IgD-negative memory B cell (primary cell): ENCODE measurements around the gene BAAT. TPM values are rescaled to one million over a fixed set of nuclear protein-coding genes. Genes with fewer than 3 reads are reported as not detected.

ENCODE experiments used
- H3K27ac Mint-ChIP-seq, 3 donors: one replicate each; pipeline ENCODE4 v1.8.0; 2020 to 2022; ENCODE audit warnings: mild to moderate bottlenecking in 3 of 3, mixed read lengths in 3 of 3, moderate library complexity in 1 of 3
- H3K27me3 Mint-ChIP-seq: one replicate; pipeline ENCODE4 v1.8.0; 2021; ENCODE audit warnings: mixed read lengths
- H3K36me3 Mint-ChIP-seq: one replicate; pipeline ENCODE4 v1.8.0; 2020; ENCODE audit warnings: mild to moderate bottlenecking, mixed read lengths
- H3K4me1 Mint-ChIP-seq, 3 donors: one replicate each; pipeline ENCODE4 v1.8.0; 2020 to 2022; ENCODE audit warnings: mixed read lengths in 3 of 3, mild to moderate bottlenecking in 1 of 3
- H3K4me3 Mint-ChIP-seq, 4 donors: one replicate each; pipeline ENCODE4 v1.8.0; 2020 to 2022; ENCODE audit warnings: mild to moderate bottlenecking in 4 of 4, mixed read lengths in 4 of 4, moderate library complexity in 3 of 4
- H3K9me3 Mint-ChIP-seq, 3 donors: one replicate each; pipeline ENCODE4 v1.8.0; 2020 to 2021; ENCODE audit warnings: mixed read lengths in 3 of 3, mild to moderate bottlenecking in 1 of 3
- polyA plus RNA-seq: library from polyadenylated mRNA; unstranded; fragments of 300-500 nt; fragmentation: Illumina TruSeq; gene quantifications from one replicate; pipeline ENCODE4 v1.2.3, GENCODE V29; 2021

BAAT gene
- polyA plus RNA-seq, 1 donor from 2014 or later = not detected

GRCh38 chr9:101414839-101415238 lies 30.0 kb upstream of the BAAT start:
- H3K27ac Mint-ChIP-seq = no peak overlapping the region
- no peaks in the 10 kb centered on the region for H3K27me3 Mint-ChIP-seq
- no peak overlapping the region for H3K4me3 Mint-ChIP-seq
- peaks cover 16 to 35% (median 27%) of the 10 kb centered on the region in 3 donors for H3K9me3 Mint-ChIP-seq
- H3K4me1 Mint-ChIP-seq = peaks cover 0 to 9% (median 2%) of the 10 kb centered on the region in 3 donors
- peaks cover 6% of the 10 kb centered on the region for H3K36me3 Mint-ChIP-seq

- Mint-ChIP-seq H3K4me3 (no peak overlapping the region), H3K9me3 (peaks cover 26 to 58% (median 41%) of the 10 kb centered on the region in 3 donors), H3K27me3 (no peaks in the 10 kb centered on the region), H3K4me1 (peaks cover 0 to 7% (median 3%) of the 10 kb centered on the region in 3 donors), H3K36me3 (peaks cover 38% of the 10 kb centered on the region), H3K27ac (no peak overlapping the region)
Observed at GRCh38 chr9:101409079-101409477, 24.3 kb upstream of the BAAT start.

- Mint-ChIP-seq H3K27ac (no peak overlapping the region), H3K4me3 (no peak overlapping the region), H3K9me3 (peaks cover 27 to 60% (median 43%) of the 10 kb centered on the region in 3 donors), H3K36me3 (peaks cover 38% of the 10 kb centered on the region), H3K27me3 (no peaks in the 10 kb centered on the region), H3K4me1 (peaks cover 0 to 7% (median 2%) of the 10 kb centered on the region in 3 donors)
Observed at GRCh38 chr9:101408374-101409078, 23.7 kb upstream of the BAAT start.

GRCh38 chr9:101403516-101404285 lies 18.9 kb upstream of the BAAT start:
- peaks cover 59% of the 10 kb centered on the region for H3K36me3 Mint-ChIP-seq
- H3K4me1 Mint-ChIP-seq = peaks cover 14 to 36% (median 29%) of the 10 kb centered on the region in 3 donors
- peaks cover 27 to 43% (median 28%) of the 10 kb centered on the region in 3 donors for H3K9me3 Mint-ChIP-seq
- peak overlapping the region in 2 of 4 donors; percentile 31 to 42 for H3K4me3 Mint-ChIP-seq
- H3K27ac Mint-ChIP-seq = peak overlapping the region in 1 of 3 donors; percentile 7
- H3K27me3 Mint-ChIP-seq = peaks cover 2% of the 10 kb centered on the region

GRCh38 chr9:101400120-101400519 lies 15.3 kb upstream of the BAAT start:
- peaks cover 2% of the 10 kb centered on the region for H3K27me3 Mint-ChIP-seq
- H3K4me3 Mint-ChIP-seq = peak overlapping the region; percentile 83 to 99 (median 96)
- peak overlapping the region in 2 of 3 donors; percentile 65 to 98 for H3K27ac Mint-ChIP-seq
- H3K4me1 Mint-ChIP-seq = peaks cover 31 to 58% (median 48%) of the 10 kb centered on the region in 3 donors
- peaks cover 8 to 16% (median 13%) of the 10 kb centered on the region in 3 donors for H3K9me3 Mint-ChIP-seq
- peaks cover 38% of the 10 kb centered on the region for H3K36me3 Mint-ChIP-seq

GRCh38 chr9:101399643-101399970 lies 14.8 kb upstream of the BAAT start:
- Mint-ChIP-seq H3K36me3 (peaks cover 32% of the 10 kb centered on the region), H3K27me3 (peaks cover 2% of the 10 kb centered on the region), H3K4me1 (peaks cover 35 to 63% (median 53%) of the 10 kb centered on the region in 3 donors), H3K27ac (peak overlapping the region in 2 of 3 donors; percentile 13 to 98), H3K4me3 (peak overlapping the region; percentile 93 to 100 (median 98)), H3K9me3 (peaks cover 4 to 11% (median 8%) of the 10 kb centered on the region in 3 donors)

GRCh38 chr9:101398930-101399642 lies 14.3 kb upstream of the BAAT start:
- Mint-ChIP-seq H3K4me1 (peaks cover 38 to 68% (median 54%) of the 10 kb centered on the region in 3 donors), H3K27me3 (peaks cover 2% of the 10 kb centered on the region), H3K9me3 (peaks cover 2 to 13% (median 8%) of the 10 kb centered on the region in 3 donors), H3K27ac (peak overlapping the region; percentile 81 to 99 (median 98)), H3K4me3 (peak overlapping the region; percentile 93 to 100 (median 98)), H3K36me3 (peaks cover 30% of the 10 kb centered on the region)

GRCh38 chr9:101398068-101398929 lies 13.5 kb upstream of the BAAT start, which contains the start of the genes MRPL50 and ZNF189:
MRPL50 (minus strand) TSS chr9:101398618; CDS start chr9:101398592, 26 bp downstream.
ZNF189 (plus strand) TSS chr9:101398851; CDS start chr9:101399157, 306 bp downstream.
- Mint-ChIP-seq H3K27ac (peak within 1 kb of the TSS; percentile 81 to 99 (median 98)), H3K4me1 (peaks cover 38 to 70% (median 54%) of the 10 kb centered on the region in 3 donors), H3K27me3 (peaks cover 2% of the 10 kb centered on the region), H3K36me3 (peaks cover 28% of the 10 kb centered on the region), H3K4me3 (peak within 1 kb of the TSS; percentile 93 to 100 (median 98)), H3K9me3 (peaks cover 0 to 7% (median 6%) of the 10 kb centered on the region in 3 donors)

- Mint-ChIP-seq H3K27ac (peak overlapping the region; percentile 81 to 99 (median 98)), H3K9me3 (peaks cover 2 to 7% (median 3%) of the 10 kb centered on the region in 3 donors), H3K4me1 (peaks cover 39 to 68% (median 53%) of the 10 kb centered on the region in 3 donors), H3K4me3 (peak overlapping the region; percentile 93 to 100 (median 98)), H3K27me3 (peaks cover 2% of the 10 kb centered on the region), H3K36me3 (peaks cover 27% of the 10 kb centered on the region)
Observed at GRCh38 chr9:101397746-101398067, 12.9 kb upstream of the BAAT start.

- peak overlapping the region in 2 of 4 donors; percentile 49 to 61 for H3K4me3 Mint-ChIP-seq
- peaks cover 13% of the 10 kb centered on the region for H3K36me3 Mint-ChIP-seq
- peak overlapping the region in 1 of 3 donors; percentile 16 for H3K27ac Mint-ChIP-seq
- H3K4me1 Mint-ChIP-seq = peaks cover 36 to 58% (median 38%) of the 10 kb centered on the region in 3 donors
- peaks cover 2% of the 10 kb centered on the region for H3K27me3 Mint-ChIP-seq
- H3K9me3 Mint-ChIP-seq = peaks cover 0 to 10% (median 3%) of the 10 kb centered on the region in 3 donors
Observed at GRCh38 chr9:101394687-101395086, 9.9 kb upstream of the BAAT start.

GRCh38 chr9:101393135-101393534 lies 8.3 kb upstream of the BAAT start:
- H3K36me3 Mint-ChIP-seq = peaks cover 18% of the 10 kb centered on the region
- H3K27ac Mint-ChIP-seq = peak overlapping the region in 1 of 3 donors; percentile 39
- peaks cover 0 to 10% (median 3%) of the 10 kb centered on the region in 3 donors for H3K9me3 Mint-ChIP-seq
- peaks cover 34 to 53% (median 35%) of the 10 kb centered on the region in 3 donors for H3K4me1 Mint-ChIP-seq
- H3K27me3 Mint-ChIP-seq = no peaks in the 10 kb centered on the region
- peak overlapping the region in 1 of 4 donors; percentile 51 for H3K4me3 Mint-ChIP-seq

GRCh38 chr9:101388507-101388993 lies 3.7 kb upstream of the BAAT start:
- H3K9me3 Mint-ChIP-seq = peaks cover 0 to 17% (median 3%) of the 10 kb centered on the region in 3 donors
- no peaks in the 10 kb centered on the region for H3K27me3 Mint-ChIP-seq
- no peak overlapping the region for H3K27ac Mint-ChIP-seq
- peaks cover 12% of the 10 kb centered on the region for H3K36me3 Mint-ChIP-seq
- no peak overlapping the region for H3K4me3 Mint-ChIP-seq
- peaks cover 12 to 24% (median 17%) of the 10 kb centered on the region in 3 donors for H3K4me1 Mint-ChIP-seq

GRCh38 chr9:101387871-101388506 lies 3.2 kb upstream of the BAAT start:
- Mint-ChIP-seq H3K4me3 (no peak overlapping the region), H3K4me1 (peaks cover 10 to 22% (median 17%) of the 10 kb centered on the region in 3 donors), H3K36me3 (peaks cover 12% of the 10 kb centered on the region), H3K27me3 (no peaks in the 10 kb centered on the region), H3K27ac (no peak overlapping the region), H3K9me3 (peaks cover 0 to 15% (median under 1%) of the 10 kb centered on the region in 3 donors)
